DOHH2 (cell line): Measurements from ENCODE around the gene MRPL12.

ENCODE experiments used
- H3F3A ChIP-seq: fragments of 200-600 bp; sonication (generic), shearing (Covaris generic); 2 replicates; pipeline ENCODE4 v1.6.0; 2016; ENCODE audit warnings: antibody characterized with exemption, mild to moderate bottlenecking; ENCODE audit not compliant: control insufficient read depth, insufficient read depth
- H3K27ac ChIP-seq: fragments of 200-600 bp; sonication (generic); 2 replicates; pipeline ENCODE4 v1.5.1; 2014; ENCODE audit warnings: low read depth, mild to moderate bottlenecking, low read length, moderate library complexity
- H3K27me3 ChIP-seq: fragments of 200-600 bp; sonication (generic); 2 replicates; pipeline ENCODE4 v1.6.1; 2014; ENCODE audit warnings: mild to moderate bottlenecking, low read length, mixed read lengths; ENCODE audit not compliant: control insufficient read depth
- H3K36me3 ChIP-seq: fragments of 200-600 bp; sonication (generic); 2 replicates; pipeline ENCODE4 v1.6.1; 2014; ENCODE audit warnings: mild to moderate bottlenecking, low read length, moderate library complexity, mixed read lengths; ENCODE audit not compliant: control insufficient read depth
- H3K4me1 ChIP-seq: fragments of 200-600 bp; sonication (generic); 2 replicates; pipeline ENCODE4 v1.6.1; 2014; ENCODE audit warnings: mild to moderate bottlenecking, low read length, mixed read lengths; ENCODE audit not compliant: control insufficient read depth
- H3K4me2 ChIP-seq: fragments of 200-600 bp; sonication (generic); 2 replicates; pipeline ENCODE4 v1.6.0; 2014; ENCODE audit warnings: mild to moderate bottlenecking, low read length, moderate library complexity
- H3K4me3 ChIP-seq: fragments of 200-600 bp; sonication (generic); 2 replicates; pipeline ENCODE4 v1.5.1; 2014; ENCODE audit warnings: mild to moderate bottlenecking, low read length, mixed read lengths
- H3K79me2 ChIP-seq: fragments of 200-600 bp; sonication (generic); 2 replicates; pipeline ENCODE4 v1.6.1; 2014; ENCODE audit warnings: mild to moderate bottlenecking, low read length, mixed read lengths; ENCODE audit not compliant: control insufficient read depth
- H3K9me2 ChIP-seq: fragments of 200-600 bp; sonication (generic); replicated peaks from 2 replicates; pipeline ENCODE4 v1.6.1; 2014; ENCODE audit warnings: mild to moderate bottlenecking, low read length, mixed read lengths; ENCODE audit not compliant: control insufficient read depth
- H3K9me3 ChIP-seq: fragments of 200-600 bp; sonication (generic); 2 replicates; pipeline ENCODE4 v1.6.1; 2014; ENCODE audit warnings: antibody characterized with exemption, low read length, mixed read lengths; ENCODE audit not compliant: control insufficient read depth, insufficient read depth
- H4K20me1 ChIP-seq: fragments of 200-600 bp; sonication (generic); 2 replicates; pipeline ENCODE4 v1.6.0; 2014; ENCODE audit warnings: low read depth, mild to moderate bottlenecking, antibody characterized with exemption, low read length, moderate library complexity; ENCODE audit not compliant: control insufficient read depth, insufficient read depth
- EZH2phosphoT487 ChIP-seq: fragments of 200-600 bp; sonication (generic); IDR thresholded peaks from 2 replicates; pipeline ENCODE4 v1.6.1; 2017; ENCODE audit warnings: borderline replicate concordance, mild to moderate bottlenecking, antibody characterized with exemption, low read length, moderate library complexity, mixed read lengths
- TF ChIP-seq, protein P1 (sequence below): fragments of 200-600 bp; sonication (generic); IDR thresholded peaks from one replicate; pipeline ENCODE4 v1.5.1; 2014; ENCODE audit warnings: antibody characterized with exemption, mild to moderate bottlenecking, low read depth, low read length; ENCODE audit not compliant: poor library complexity, severe bottlenecking

The MRPL12 gene

DNA sequence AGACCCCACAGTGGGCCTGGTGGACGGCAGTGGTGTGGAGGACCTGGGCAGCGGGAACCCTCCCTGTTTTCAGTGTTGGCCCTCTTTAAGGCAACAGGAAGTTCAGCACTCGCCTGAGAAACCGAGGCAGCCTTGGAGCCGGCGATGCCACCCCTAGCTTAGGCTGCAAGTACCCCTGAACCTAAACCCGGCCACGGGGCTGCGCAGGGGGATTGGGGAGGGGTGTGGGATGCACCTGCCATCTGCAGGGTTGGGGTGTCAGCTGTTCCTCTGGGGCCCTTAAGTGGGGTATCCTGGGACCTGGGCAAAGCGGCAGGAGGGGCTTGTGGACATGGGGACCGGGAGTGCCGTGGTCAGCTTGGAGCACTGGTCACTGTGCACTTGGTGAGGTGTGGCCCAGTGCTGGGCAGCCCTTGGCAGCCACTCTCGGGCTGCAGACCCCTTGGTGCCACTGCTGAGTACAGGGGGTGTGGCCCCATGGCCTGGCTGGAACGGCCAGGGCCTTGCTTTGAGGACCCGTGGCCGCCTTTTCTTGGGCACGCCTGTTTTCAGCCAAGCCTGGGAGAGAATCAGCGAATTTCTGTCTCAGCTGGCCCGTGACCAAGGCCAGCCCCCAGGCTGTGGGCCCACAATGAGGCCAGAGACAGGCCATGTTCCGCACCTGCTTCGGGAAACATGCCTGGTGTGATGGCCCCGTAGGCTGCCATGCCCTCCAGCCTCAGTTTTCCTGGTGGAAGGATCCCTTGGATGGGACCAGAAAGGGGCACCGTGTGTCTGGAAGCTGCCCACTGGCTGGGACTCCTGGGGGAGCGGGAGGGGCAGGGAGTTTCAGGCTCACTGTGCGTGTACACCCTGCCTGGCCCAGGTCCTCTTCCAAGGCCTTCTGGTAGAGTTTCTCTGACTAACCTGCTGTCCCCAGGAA, 4.8 kb downstream of the MRPL12 start:
- TF ChIP-seq, protein P1, sequence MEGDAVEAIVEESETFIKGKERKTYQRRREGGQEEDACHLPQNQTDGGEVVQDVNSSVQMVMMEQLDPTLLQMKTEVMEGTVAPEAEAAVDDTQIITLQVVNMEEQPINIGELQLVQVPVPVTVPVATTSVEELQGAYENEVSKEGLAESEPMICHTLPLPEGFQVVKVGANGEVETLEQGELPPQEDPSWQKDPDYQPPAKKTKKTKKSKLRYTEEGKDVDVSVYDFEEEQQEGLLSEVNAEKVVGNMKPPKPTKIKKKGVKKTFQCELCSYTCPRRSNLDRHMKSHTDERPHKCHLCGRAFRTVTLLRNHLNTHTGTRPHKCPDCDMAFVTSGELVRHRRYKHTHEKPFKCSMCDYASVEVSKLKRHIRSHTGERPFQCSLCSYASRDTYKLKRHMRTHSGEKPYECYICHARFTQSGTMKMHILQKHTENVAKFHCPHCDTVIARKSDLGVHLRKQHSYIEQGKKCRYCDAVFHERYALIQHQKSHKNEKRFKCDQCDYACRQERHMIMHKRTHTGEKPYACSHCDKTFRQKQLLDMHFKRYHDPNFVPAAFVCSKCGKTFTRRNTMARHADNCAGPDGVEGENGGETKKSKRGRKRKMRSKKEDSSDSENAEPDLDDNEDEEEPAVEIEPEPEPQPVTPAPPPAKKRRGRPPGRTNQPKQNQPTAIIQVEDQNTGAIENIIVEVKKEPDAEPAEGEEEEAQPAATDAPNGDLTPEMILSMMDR = no peak
- no peak for TF ChIP-seq EZH2phosphoT487
- Histone ChIP-seq H3K27me3 (no peaks in the 10 kb centered on the region), H3K27ac (no peak overlapping the region), H3K9me2 (no peaks in the 10 kb centered on the region), H3F3A (peaks cover 21% of the 10 kb centered on the region), H3K4me3 (no peak overlapping the region), H3K36me3 (peaks cover 60% of the 10 kb centered on the region), H3K79me2 (peaks cover 58% of the 10 kb centered on the region), H3K9me3 (no peaks in the 10 kb centered on the region), H4K20me1 (peaks cover 3% of the 10 kb centered on the region; the same call in 1 of the 2 replicates), H3K4me1 (peaks cover 30% of the 10 kb centered on the region), H3K4me2 (no peak overlapping the region)

DNA sequence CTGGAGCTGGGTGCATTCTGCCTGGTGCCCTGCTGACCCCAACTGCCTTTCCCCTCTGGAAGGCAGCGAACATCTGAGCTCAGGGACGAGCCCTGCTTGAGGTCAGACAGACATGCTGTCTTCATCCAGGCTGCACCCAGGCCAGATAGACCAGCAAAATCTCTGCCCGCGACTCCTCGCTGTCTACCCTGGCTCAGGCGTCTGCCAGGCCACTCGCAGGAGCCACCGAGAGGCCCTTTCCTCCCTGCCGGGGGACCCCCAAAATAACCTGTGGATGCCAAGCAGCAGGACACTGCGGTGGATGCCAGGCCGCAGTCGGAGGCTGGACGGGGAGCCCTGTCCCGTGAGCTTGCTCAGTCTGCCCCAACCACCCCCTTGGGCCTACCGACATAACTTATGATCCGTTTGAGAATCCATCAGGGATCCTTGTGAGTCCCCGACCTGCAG, 5.6 kb downstream of the MRPL12 start:
- TF ChIP-seq EZH2phosphoT487 = no peak
- TF ChIP-seq, protein P1 = no peak
- Histone ChIP-seq H3K4me2 (no peak overlapping the region), H3F3A (peaks cover 21% of the 10 kb centered on the region), H3K27ac (no peak overlapping the region), H3K9me2 (no peaks in the 10 kb centered on the region), H3K4me3 (no peak overlapping the region), H3K79me2 (peaks cover 58% of the 10 kb centered on the region), H3K9me3 (no peaks in the 10 kb centered on the region), H3K36me3 (peaks cover 54% of the 10 kb centered on the region), H3K27me3 (no peaks in the 10 kb centered on the region), H4K20me1 (peaks cover 3% of the 10 kb centered on the region; the same call in 1 of the 2 replicates), H3K4me1 (peaks cover 38% of the 10 kb centered on the region)

DNA sequence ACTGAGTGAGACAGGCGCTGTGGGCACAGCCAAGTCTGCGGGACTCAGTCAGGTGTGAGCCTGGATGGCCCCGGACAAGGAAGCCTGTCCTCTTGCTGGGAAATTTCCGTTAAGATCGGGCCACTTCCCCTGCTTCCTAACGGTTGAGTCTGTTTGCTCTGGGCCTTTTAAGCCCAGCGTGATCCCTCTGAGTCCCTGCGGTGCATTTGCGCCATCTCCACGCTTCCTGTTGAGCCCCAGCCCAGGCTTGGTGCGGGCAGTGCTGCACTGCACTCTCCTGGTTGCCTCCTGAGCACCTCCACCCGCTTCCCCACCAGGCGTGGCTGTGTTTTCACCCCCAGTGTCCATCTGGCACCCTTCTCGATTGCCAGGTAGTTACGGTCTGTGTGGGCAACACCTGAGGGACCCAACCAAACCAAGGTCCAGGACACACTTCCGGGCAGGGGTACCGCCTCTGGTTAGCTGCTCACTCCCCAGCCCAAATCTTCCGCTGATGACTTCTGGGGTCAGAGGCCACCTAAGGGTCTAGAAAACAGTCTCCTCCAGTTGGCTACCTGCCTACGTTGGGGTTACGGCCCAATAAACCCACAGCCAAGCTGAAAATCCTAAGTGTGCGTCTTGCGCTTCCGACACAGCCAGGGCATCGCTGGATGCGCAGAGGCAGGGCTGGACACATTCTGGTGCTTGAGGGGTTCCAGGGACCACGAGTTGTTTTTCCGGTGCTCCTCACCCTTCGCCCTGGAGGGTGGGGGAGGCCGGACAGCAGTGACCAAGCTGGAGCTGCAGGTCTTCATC, 7.5 kb downstream of the MRPL12 start:
- peak overlapping the region; percentile 83 for H3K4me3 ChIP-seq
- peaks cover 21% of the 10 kb centered on the region for H3F3A ChIP-seq
- H3K4me1 ChIP-seq = peaks cover 34% of the 10 kb centered on the region
- no peaks in the 10 kb centered on the region for H4K20me1 ChIP-seq
- H3K9me3 ChIP-seq = no peaks in the 10 kb centered on the region
- H3K27ac ChIP-seq = peak overlapping the region; percentile 59
- peaks cover 52% of the 10 kb centered on the region for H3K36me3 ChIP-seq
- peak overlapping the region; percentile 68 for H3K4me2 ChIP-seq
- TF ChIP-seq, protein P1 = no peak
- TF ChIP-seq EZH2phosphoT487 = no peak
- peaks cover 57% of the 10 kb centered on the region for H3K79me2 ChIP-seq
- no peaks in the 10 kb centered on the region for H3K27me3 ChIP-seq
- no peaks in the 10 kb centered on the region for H3K9me2 ChIP-seq
